Activated T-helper 17 cell treated with anti-CD3 and anti-CD28 coated beads, Interleukin-2, amount 50 U/mL, for 72 hours (primary cell): ENCODE results near the gene FTCD. TPM values are rescaled to one million over a fixed set of nuclear protein-coding genes. Genes with fewer than 3 reads are reported as not detected.

Source experiments
- ATAC-seq: fragments of 150-1000 bp; cut with Tn5 transposase; replicated peaks from 2 replicates; pipeline ENCODE4 v1.10.0; 2021; ENCODE audit warnings: mild to moderate bottlenecking, moderate library complexity
- H3K27ac Mint-ChIP-seq: one replicate; pipeline ENCODE4 v1.8.0; 2022; ENCODE audit warnings: mixed read lengths
- H3K27me3 Mint-ChIP-seq: one replicate; pipeline ENCODE4 v1.8.0; 2022; ENCODE audit warnings: mixed read lengths
- H3K36me3 Mint-ChIP-seq: one replicate; pipeline ENCODE4 v1.8.0; 2022; ENCODE audit warnings: low read depth, mild to moderate bottlenecking, mixed read lengths
- H3K4me1 Mint-ChIP-seq: one replicate; pipeline ENCODE4 v1.8.0; 2022; ENCODE audit warnings: mixed read lengths
- H3K4me3 Mint-ChIP-seq: one replicate; pipeline ENCODE4 v1.8.0; 2022; ENCODE audit warnings: mild to moderate bottlenecking, mixed read lengths
- H3K9me3 Mint-ChIP-seq: one replicate; pipeline ENCODE4 v1.8.0; 2022; ENCODE audit warnings: mixed read lengths
- total RNA-seq, 2 donors: library from RNA; stranded (reverse); gene quantifications; one replicate each; pipeline ENCODE4 v1.2.3, GENCODE V29; 2022

FTCD gene
- total RNA-seq, 2 donors from 2014 or later, result 0.24 TPM; not detected in 1

GRCh38 chr21:46089285-46089684 is 66.1 kb downstream of the FTCD start:
- H3K36me3 Mint-ChIP-seq, result no peaks in the 10 kb centered on the region
- H3K4me1 Mint-ChIP-seq, result peaks cover 4% of the 10 kb centered on the region
- no peaks in the 10 kb centered on the region for H3K27me3 Mint-ChIP-seq
- H3K4me3 Mint-ChIP-seq, result no peak overlapping the region
- ATAC-seq, result no peak
- H3K9me3 Mint-ChIP-seq, result peaks cover 20% of the 10 kb centered on the region
- no peak overlapping the region for H3K27ac Mint-ChIP-seq

GRCh38 chr21:46088189-46088588 is 67.2 kb downstream of the FTCD start:
- Mint-ChIP-seq H3K4me1 (peaks cover 4% of the 10 kb centered on the region), H3K27ac (no peak overlapping the region), H3K4me3 (no peak overlapping the region), H3K9me3 (peaks cover 20% of the 10 kb centered on the region), H3K36me3 (no peaks in the 10 kb centered on the region), H3K27me3 (no peaks in the 10 kb centered on the region)
- no peak for ATAC-seq

GRCh38 chr21:46087641-46088040 is 67.7 kb downstream of the FTCD start:
- Mint-ChIP-seq H3K27ac (no peak overlapping the region), H3K36me3 (no peaks in the 10 kb centered on the region), H3K4me1 (peaks cover 4% of the 10 kb centered on the region), H3K9me3 (peaks cover 20% of the 10 kb centered on the region), H3K27me3 (no peaks in the 10 kb centered on the region), H3K4me3 (no peak overlapping the region)
- no peak for ATAC-seq

Other genes starting within 250 kb of the FTCD start
- gene COL6A1, start 173.8 kb downstream of the FTCD start, total RNA-seq, result 1 to 10 TPM in 1 of 2 donors, under 1 TPM in 1; 0.69 to 2.0 TPM
- gene COL6A2, start 57.5 kb downstream of the FTCD start, total RNA-seq, result 10 to 100 TPM in 1 of 2 donors, 1 to 10 TPM in 1; 3.3 to 10.1 TPM
- 1 to 10 TPM; 3.8 to 6.7 TPM for gene SPATC1L, start 28.9 kb upstream of the FTCD start, total RNA-seq
- gene LSS, start 73.2 kb upstream of the FTCD start, total RNA-seq, result 10 to 100 TPM; 30.8 to 43.8 TPM
- gene MCM3AP, start 130.0 kb upstream of the FTCD start, total RNA-seq, result 100 to 1,000 TPM; 105 to 118 TPM
- gene YBEY, start 130.8 kb upstream of the FTCD start, total RNA-seq, result 10 to 100 TPM in 1 of 2 donors, 1 to 10 TPM in 1; 7.0 to 14.8 TPM
- gene C21orf58, start 168.3 kb upstream of the FTCD start, total RNA-seq, result 10 to 100 TPM; 21.4 to 24.3 TPM
- gene PCNT, start 168.6 kb upstream of the FTCD start, total RNA-seq, result 10 to 100 TPM; 44.8 to 70.9 TPM